HG03135 (cell line): ENCODE results near the gene CABP7.

Experiments
- ATAC-seq: cut with Tn5 transposase; IDR thresholded peaks from one replicate; pipeline ENCODE4 v1.9.1; 2021; ENCODE audit warnings: mild to moderate bottlenecking, moderate library complexity; ENCODE audit not compliant: unreplicated experiment

CABP7 gene

GRCh38 chr22:29722151-29722550 is 2.3 kb downstream of the CABP7 start:
- no peak for ATAC-seq

GRCh38 chr22:29722587-29722986 is 2.8 kb downstream of the CABP7 start:
- ATAC-seq: no peak

- no peak for ATAC-seq
Observed at GRCh38 chr22:29723766-29724165, 4.0 kb downstream of the CABP7 start.

- ATAC-seq: no peak
Observed at GRCh38 chr22:29724843-29725242, 5.0 kb downstream of the CABP7 start.

GRCh38 chr22:29726106-29726505 is 6.3 kb downstream of the CABP7 start:
- no peak for ATAC-seq

GRCh38 chr22:29726512-29727130 is 6.8 kb downstream of the CABP7 start:
- no peak for ATAC-seq

GRCh38 chr22:29727131-29727523 is 7.3 kb downstream of the CABP7 start:
- no peak for ATAC-seq

GRCh38 chr22:29729161-29729560 is 9.4 kb downstream of the CABP7 start:
- ATAC-seq: no peak

- ATAC-seq: no peak
Observed at GRCh38 chr22:29731058-29731850, 11.5 kb downstream of the CABP7 start.

GRCh38 chr22:29732883-29733282 is 13.1 kb downstream of the CABP7 start:
- ATAC-seq: no peak

GRCh38 chr22:29733362-29734201 is 13.8 kb downstream of the CABP7 start:
- no peak for ATAC-seq

GRCh38 chr22:29734406-29734805 is 14.6 kb downstream of the CABP7 start:
- ATAC-seq: no peak

- no peak for ATAC-seq
Observed at GRCh38 chr22:29734838-29735237, 15.0 kb downstream of the CABP7 start.

- no peak for ATAC-seq
Observed at GRCh38 chr22:29735416-29735815, 15.6 kb downstream of the CABP7 start.

- ATAC-seq: no peak
Observed at GRCh38 chr22:29737251-29738117, 17.7 kb downstream of the CABP7 start.

- no peak for ATAC-seq
Observed at GRCh38 chr22:29738118-29738815, 18.5 kb downstream of the CABP7 start.

GRCh38 chr22:29739346-29739875 is 19.6 kb downstream of the CABP7 start:
- no peak for ATAC-seq

GRCh38 chr22:29740216-29740615 is 20.4 kb downstream of the CABP7 start:
- ATAC-seq: no peak

- no peak for ATAC-seq
Observed at GRCh38 chr22:29741926-29742325, 22.1 kb downstream of the CABP7 start.

GRCh38 chr22:29742326-29742725 is 22.5 kb downstream of the CABP7 start:
- ATAC-seq: no peak
